K562 (cell line): ENCODE results near the gene NDUFAF2. TPM values are rescaled to one million over a fixed set of nuclear protein-coding genes. Genes with fewer than 3 reads are reported as not detected.
A peak's percentile ranks its signal among the peaks of the same experiment; 100 is the strongest.

ENCODE experiments used
- E2F4 ChIP-seq: sonication (generic); formaldehyde crosslinking; IDR thresholded peaks from 2 replicates; pipeline ENCODE4 v1.8.0; 2022; ENCODE audit warnings: mild to moderate bottlenecking, low read depth, missing genetic modification reagents
- FOXK2 ChIP-seq, 2 experiments: fragments of 450-650 bp; IDR thresholded peaks in 1 of 2; conservative IDR thresholded peaks in 1 of 2; 2 replicates each; pipeline ENCODE4 v1.6.1; 2016; ENCODE audit warnings: low read depth in 2 of 2, mild to moderate bottlenecking in 1 of 2
- HDAC1 ChIP-seq, 2 experiments: fragments of 450-650 bp; IDR thresholded peaks; 2 replicates each; pipeline ENCODE4 v1.6.1; 2016 to 2017; ENCODE audit warnings: inconsistent platforms in 1 of 2, mild to moderate bottlenecking in 1 of 2, moderate library complexity in 1 of 2
- KDM5B ChIP-seq: fragments of 200-600 bp; sonication (generic); IDR thresholded peaks from 2 replicates; pipeline ENCODE4 v1.6.1; 2012; ENCODE audit warnings: low read depth, mild to moderate bottlenecking, moderate library complexity, low read length, control low read depth, inconsistent platforms; ENCODE audit not compliant: insufficient replicate concordance
- MEF2A ChIP-seq: IDR thresholded peaks from 2 replicates; pipeline ENCODE4 v1.6.1; 2011; ENCODE audit warnings: low read depth, mild to moderate bottlenecking, low read length, moderate library complexity; ENCODE audit not compliant: control insufficient read depth
- NKRF ChIP-seq: fragments of 450-650 bp; IDR thresholded peaks from 2 replicates; pipeline ENCODE4 v1.6.1; 2016; ENCODE audit warnings: borderline replicate concordance
- TEAD4 ChIP-seq, 2 experiments: sonication (generic) in 1 of 2; formaldehyde crosslinking in 1 of 2; IDR thresholded peaks; 2 replicates each; pipeline versions ENCODE4 v1.6.1 to v1.8.0; 2012 to 2022; ENCODE audit warnings: borderline replicate concordance in 1 of 2, inconsistent platforms in 1 of 2, low read length in 1 of 2, mild to moderate bottlenecking in 1 of 2, missing genetic modification reagents in 1 of 2
- WHSC1 ChIP-seq: IDR thresholded peaks from one replicate; pipeline ENCODE4 v1.6.1; 2012; ENCODE audit warnings: low read length, control low read depth, inconsistent platforms
- ZNF121 ChIP-seq: sonication (generic); formaldehyde crosslinking; conservative IDR thresholded peaks from 2 replicates; pipeline ENCODE4 v1.8.0; 2022; ENCODE audit warnings: missing genetic modification reagents
- ZNF197 ChIP-seq: fragments of 200-800 bp; sonication (Bioruptor generic); IDR thresholded peaks from 2 replicates; pipeline ENCODE4 v1.6.1; 2016; ENCODE audit warnings: low read depth, missing genetic modification characterization, missing compliant biosample characterization
- ZNF41 ChIP-seq: fragments of 250-450 bp; sonication (Bioruptor Pico); conservative IDR thresholded peaks from 2 replicates; pipeline ENCODE4 v1.4.0; 2020; ENCODE audit warnings: mild to moderate bottlenecking
- ZSCAN32 ChIP-seq: fragments of 450-650 bp; formaldehyde crosslinking; IDR thresholded peaks from 2 replicates; pipeline ENCODE4 v1.4.0; 2020; ENCODE audit warnings: mild to moderate bottlenecking, moderate library complexity
- polyA plus RNA-seq, 8 experiments: library from polyadenylated mRNA; depleted of rRNA in 4 of 8; stranded (reverse) in 5 of 8; unstranded in 3 of 8; fragments of >200 nt; fragmentation: Nextera tagmentation in 2 of 8; fragmentation: Illumina TruSeq in 1 of 8; extraction: Ambion mirVana in 2 of 8; extraction: Trizol in 1 of 8; gene quantifications; 2 replicates each; pipeline versions ENCODE4 v1.2.1 to v1.2.3, GENCODE V29; 2011 to 2014; ENCODE audit warnings: inconsistent platforms in 1 of 8, missing spikeins in 1 of 8
- total RNA-seq, 7 experiments: library from RNA; depleted of rRNA in 6 of 7; stranded (reverse); fragments of >200 nt in 6 of 7; fragmentation: Illumina TruSeq in 2 of 7; extraction: Trizol in 2 of 7; gene quantifications; 2 replicates each; pipeline versions ENCODE4 v1.2.1 to v1.2.3, GENCODE V29; 2011 to 2021; ENCODE audit warnings: low replicate concordance in 1 of 7
- TF ChIP-seq, protein P1 (sequence below), 2 experiments: fragments of 450-650 bp in 1 of 2; sonication (generic) in 1 of 2; formaldehyde crosslinking in 1 of 2; IDR thresholded peaks; 2 replicates each; pipeline versions ENCODE4 v1.7.1 to v1.9.0; 2016 to 2022; ENCODE audit warnings: inconsistent platforms in 1 of 2, mild to moderate bottlenecking in 1 of 2, missing genetic modification reagents in 1 of 2

NDUFAF2 gene
- total and polyA plus RNA-seq, 9 of the 15 experiments (the other 6 are each of a cell fraction or from before 2014, with no cell fraction given): 56.0 to 155 (median 95.9) TPM

- TF ChIP-seq, protein P1, sequence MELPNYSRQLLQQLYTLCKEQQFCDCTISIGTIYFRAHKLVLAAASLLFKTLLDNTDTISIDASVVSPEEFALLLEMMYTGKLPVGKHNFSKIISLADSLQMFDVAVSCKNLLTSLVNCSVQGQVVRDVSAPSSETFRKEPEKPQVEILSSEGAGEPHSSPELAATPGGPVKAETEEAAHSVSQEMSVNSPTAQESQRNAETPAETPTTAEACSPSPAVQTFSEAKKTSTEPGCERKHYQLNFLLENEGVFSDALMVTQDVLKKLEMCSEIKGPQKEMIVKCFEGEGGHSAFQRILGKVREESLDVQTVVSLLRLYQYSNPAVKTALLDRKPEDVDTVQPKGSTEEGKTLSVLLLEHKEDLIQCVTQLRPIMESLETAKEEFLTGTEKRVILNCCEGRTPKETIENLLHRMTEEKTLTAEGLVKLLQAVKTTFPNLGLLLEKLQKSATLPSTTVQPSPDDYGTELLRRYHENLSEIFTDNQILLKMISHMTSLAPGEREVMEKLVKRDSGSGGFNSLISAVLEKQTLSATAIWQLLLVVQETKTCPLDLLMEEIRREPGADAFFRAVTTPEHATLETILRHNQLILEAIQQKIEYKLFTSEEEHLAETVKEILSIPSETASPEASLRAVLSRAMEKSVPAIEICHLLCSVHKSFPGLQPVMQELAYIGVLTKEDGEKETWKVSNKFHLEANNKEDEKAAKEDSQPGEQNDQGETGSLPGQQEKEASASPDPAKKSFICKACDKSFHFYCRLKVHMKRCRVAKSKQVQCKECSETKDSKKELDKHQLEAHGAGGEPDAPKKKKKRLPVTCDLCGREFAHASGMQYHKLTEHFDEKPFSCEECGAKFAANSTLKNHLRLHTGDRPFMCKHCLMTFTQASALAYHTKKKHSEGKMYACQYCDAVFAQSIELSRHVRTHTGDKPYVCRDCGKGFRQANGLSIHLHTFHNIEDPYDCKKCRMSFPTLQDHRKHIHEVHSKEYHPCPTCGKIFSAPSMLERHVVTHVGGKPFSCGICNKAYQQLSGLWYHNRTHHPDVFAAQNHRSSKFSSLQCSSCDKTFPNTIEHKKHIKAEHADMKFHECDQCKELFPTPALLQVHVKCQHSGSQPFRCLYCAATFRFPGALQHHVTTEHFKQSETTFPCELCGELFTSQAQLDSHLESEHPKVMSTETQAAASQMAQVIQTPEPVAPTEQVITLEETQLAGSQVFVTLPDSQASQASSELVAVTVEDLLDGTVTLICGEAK (IDR thresholded peaks at IDR 0.05): no peak
- TF ChIP-seq, protein P1 (CRISPR knock-in tag; IDR thresholded peaks at IDR 0.05): peak; percentile 10; the same call in 1 of the 2 replicates
- TF ChIP-seq WHSC1: no peak
- TF ChIP-seq ZNF121: no peak
- TF ChIP-seq ZSCAN32 (CRISPR knock-in tag): no peak
- no peak for TF ChIP-seq ZNF197 (CRISPR knock-in tag)
- TF ChIP-seq FOXK2 (conservative IDR thresholded peaks at IDR 0.05 in 1 of 2, IDR thresholded peaks at IDR 0.05 in 1 of 2; ENCODE audit: low read depth in 2 of 2): no peak
- TF ChIP-seq E2F4 (CRISPR knock-in tag): no peak
- TF ChIP-seq HDAC1 (IDR thresholded peaks at IDR 0.05): peak in 1 of 2 experiments; percentile 83; a peak in 2 of 4 replicates
- no peak for TF ChIP-seq TEAD4 (IDR thresholded peaks at IDR 0.05; ENCODE audit: low read length)
- TF ChIP-seq TEAD4 (CRISPR knock-in tag; IDR thresholded peaks at IDR 0.05; ENCODE audit: borderline replicate concordance): peak; percentile 5; the same call in 1 of the 2 replicates
- peak; percentile 59 for TF ChIP-seq KDM5B
- TF ChIP-seq NKRF: peak; percentile 83
- no peak for TF ChIP-seq ZNF41 (CRISPR knock-in tag)
- TF ChIP-seq MEF2A: no peak
These were observed at the start of gene NDUFAF2, which contains the start of gene ERCC8 (continued) for GRCh38 chr5:60944904-60945812.
